ENCODE measurements around the gene F7.

GRCh38 chr13:113121928-113122471 is 16.4 kb downstream of the F7 start:
- TF ChIP-seq TEAD4 (IDR thresholded peaks at IDR 0.05; ENCODE audit: low read length) = no peak
- TF ChIP-seq TEAD4 (CRISPR knock-in tag; IDR thresholded peaks at IDR 0.05; ENCODE audit: borderline replicate concordance) = no peak
- TF ChIP-seq E2F6 (IDR thresholded peaks at IDR 0.05; ENCODE audit: borderline replicate concordance in 1 of 2, extremely low read depth in 1 of 2, insufficient read depth in 1 of 2, insufficient read length in 1 of 2, low read depth in 1 of 2, low read length in 1 of 2, poor library complexity in 1 of 2, severe bottlenecking in 1 of 2) = no peak
- TF ChIP-seq ZFP91 (CRISPR knock-in tag; IDR thresholded peaks at IDR 0.05) = no peak
- no peak for TF ChIP-seq ZBTB40 (IDR thresholded peaks at IDR 0.05)
- TF ChIP-seq ZBTB40 (CRISPR knock-in tag; IDR thresholded peaks at IDR 0.05) = no peak
